GM12878 (cell line): Measurements from ENCODE around the gene SMAD9. TPM values are rescaled to one million over a fixed set of nuclear protein-coding genes. Genes with fewer than 3 reads are reported as not detected.

Experiments
- ATAC-seq: fragments of 200-7000 bp; cut with Tn5 transposase; 3 replicates; pipeline ENCODE4 v1.9.1; 2020; ENCODE audit warnings: mild to moderate bottlenecking, moderate library complexity
- BruUV-seq: library from RNA; stranded (reverse); fragments of 400-500 nt; replicated peaks from 2 replicates; lab custom pipeline; 2021; lab: Mats Ljungman, UMichigan
- CTCF ChIA-PET: fragments of 300-600 bp; sonication (Branson Sonifier 250); formaldehyde crosslinking; extraction: SDS; loops from one replicate; lab custom pipeline; 2021; ENCODE audit warnings: inconsistent platforms; lab: Yijun Ruan, JAX
- POLR2A ChIA-PET: fragments of 350-600 bp; formaldehyde crosslinking; extraction: SDS; loops from one replicate; lab custom pipeline; 2021; ENCODE audit warnings: inconsistent platforms; lab: Charles Lee
- RAD21 ChIA-PET: fragments of 300-600 bp; sonication (Branson Sonifier 250); formaldehyde crosslinking; loops from one replicate; lab custom pipeline; 2023; ENCODE audit warnings: antibody characterized with exemption; ENCODE audit not compliant: unreplicated experiment; lab: Charles Lee
- SMC1A ChIA-PET: fragments of 300-600 bp; sonication (Branson Sonifier 250); formaldehyde crosslinking; loops from one replicate; lab custom pipeline; 2023; ENCODE audit not compliant: unreplicated experiment, uncharacterized antibody; lab: Charles Lee
- DNase-seq: peaks from one replicate; pipeline ENCODE4 v3.0.0-alpha.2; 2011; ENCODE audit warnings: low read depth, low spot score
- FAIRE-seq: peaks from 3 replicates; lab custom pipeline; 2011; peaks lifted over from hg19 to GRCh38; lab: Jason Lieb, UNC
- H2AFZ ChIP-seq: 2 replicates; pipeline ENCODE4 v1.6.0; 2011; ENCODE audit warnings: low read depth, low read length, control low read depth; ENCODE audit not compliant: control insufficient read depth
- H3K27ac ChIP-seq: 2 replicates; pipeline ENCODE4 v1.5.1; 2011; ENCODE audit warnings: control low read depth; ENCODE audit not compliant: control insufficient read depth, insufficient read depth
- H3K27me3 ChIP-seq, 2 experiments: replicated peaks in 1 of 2; 2 replicates each; pipeline versions ENCODE4 v1.6.0 to v1.6.1; 2011; ENCODE audit warnings: low read length in 1 of 2; ENCODE audit not compliant: control insufficient read depth in 2 of 2, insufficient read depth in 2 of 2
- H3K36me3 ChIP-seq, 2 experiments: 2 replicates each; pipeline ENCODE4 v1.5.1; 2011; ENCODE audit warnings: low read length in 1 of 2; ENCODE audit not compliant: control insufficient read depth in 2 of 2, insufficient read depth in 2 of 2
- H3K4me1 ChIP-seq: 2 replicates; pipeline ENCODE4 v1.6.1; 2011; ENCODE audit warnings: mild to moderate bottlenecking, low read length, moderate library complexity, mixed read lengths; ENCODE audit not compliant: control insufficient read depth, insufficient read depth
- H3K4me2 ChIP-seq: 2 replicates; pipeline ENCODE4 v1.6.0; 2011; ENCODE audit warnings: control low read depth; ENCODE audit not compliant: control insufficient read depth, insufficient read depth
- H3K4me3 ChIP-seq: fragments of 200-600 bp; sonication (generic); 2 replicates; pipeline ENCODE4 v1.5.1; 2016
- H3K79me2 ChIP-seq: 2 replicates; pipeline ENCODE4 v1.6.0; 2011; ENCODE audit warnings: low read length; ENCODE audit not compliant: control insufficient read depth, insufficient read depth
- H3K9ac ChIP-seq: 2 replicates; pipeline ENCODE4 v1.8.0; 2011; ENCODE audit warnings: low read length, control low read depth, mixed read lengths; ENCODE audit not compliant: control insufficient read depth, insufficient read depth
- H3K9me3 ChIP-seq: replicated peaks from 3 replicates; pipeline ENCODE4 v1.5.1; 2011; ENCODE audit warnings: mild to moderate bottlenecking, low read length; ENCODE audit not compliant: control insufficient read depth, insufficient read depth
- H4K20me1 ChIP-seq: 2 replicates; pipeline ENCODE4 v1.6.0; 2011; ENCODE audit not compliant: control insufficient read depth, insufficient read depth
- BCLAF1 ChIP-seq: fragments of 450-650 bp; IDR thresholded peaks from 2 replicates; pipeline ENCODE4 v1.6.1; 2017; ENCODE audit warnings: antibody characterized with exemption, mild to moderate bottlenecking, moderate library complexity
- CREM ChIP-seq: IDR thresholded peaks from 2 replicates; pipeline ENCODE4 v1.6.1; 2014; ENCODE audit warnings: antibody characterized with exemption, low read depth
- EGR1 ChIP-seq, 2 experiments: IDR thresholded peaks; 1 replicate in 1 of 2; 2 replicates in 1 of 2; pipeline ENCODE4 v1.6.1; 2011 to 2012; ENCODE audit warnings: low read depth in 2 of 2, low read length in 2 of 2, borderline replicate concordance in 1 of 2, mild to moderate bottlenecking in 1 of 2, moderate library complexity in 1 of 2
- ELK1 ChIP-seq: IDR thresholded peaks from 2 replicates; pipeline ENCODE4 v1.6.1; 2012; ENCODE audit warnings: low read depth, low read length, improper control_type of control experiment
- IKZF1 ChIP-seq: fragments of 450-650 bp; conservative IDR thresholded peaks from 2 replicates; pipeline ENCODE4 v1.6.1; 2017; ENCODE audit warnings: antibody characterized with exemption, mild to moderate bottlenecking
- NBN ChIP-seq: fragments of 450-650 bp; IDR thresholded peaks from 2 replicates; pipeline ENCODE4 v1.6.1; 2016
- NFYA ChIP-seq: IDR thresholded peaks from 2 replicates; pipeline ENCODE4 v1.6.1; 2011; ENCODE audit warnings: low read depth, mild to moderate bottlenecking, low read length, improper control_type of control experiment, borderline replicate concordance
- RB1 ChIP-seq: fragments of 450-650 bp; formaldehyde crosslinking; IDR thresholded peaks from 2 replicates; pipeline ENCODE4 v1.6.1; 2017; ENCODE audit warnings: mild to moderate bottlenecking, borderline replicate concordance
- RFX5 ChIP-seq: IDR thresholded peaks from 2 replicates; pipeline ENCODE4 v1.6.1; 2011; ENCODE audit warnings: low read depth, low read length, improper control_type of control experiment
- SIX5 ChIP-seq: IDR thresholded peaks from 2 replicates; pipeline ENCODE4 v1.6.1; 2011; ENCODE audit warnings: mild to moderate bottlenecking, low read depth, low read length, moderate library complexity; ENCODE audit not compliant: severe bottlenecking
- SREBF2 ChIP-seq: IDR thresholded peaks from 2 replicates; pipeline ENCODE4 v1.6.1; 2012; ENCODE audit warnings: mild to moderate bottlenecking, low read length
- SUZ12 ChIP-seq: fragments of 200-600 bp; sonication (generic); IDR thresholded peaks from one replicate; pipeline ENCODE4 v1.6.1; 2018; ENCODE audit warnings: antibody characterized with exemption, mild to moderate bottlenecking; ENCODE audit not compliant: unreplicated experiment
- TCF3 ChIP-seq: IDR thresholded peaks from 2 replicates; pipeline ENCODE4 v1.6.1; 2012; ENCODE audit warnings: low read depth, mild to moderate bottlenecking, low read length, borderline replicate concordance; ENCODE audit not compliant: insufficient read depth
- USF1 ChIP-seq: IDR thresholded peaks from 2 replicates; pipeline ENCODE4 v1.6.1; 2011; ENCODE audit warnings: borderline replicate concordance, low read depth, mild to moderate bottlenecking, moderate library complexity, mixed read lengths, low read length; ENCODE audit not compliant: insufficient read depth; ENCODE audit errors: extremely low read length
- WRNIP1 ChIP-seq: IDR thresholded peaks from 2 replicates; pipeline ENCODE4 v1.6.1; 2011; ENCODE audit warnings: low read depth, low read length, improper control_type of control experiment, borderline replicate concordance
- WGBS: methylation state at CpG from one replicate; pipeline ENCODE4 v1.1.6; 2016; ENCODE audit warnings: low lambda C conversion rate; ENCODE audit not compliant: insufficient replicate concordance, insufficient coverage; ENCODE audit errors: missing lambda C conversion rate; 5-methylcytosine and 5-hydroxymethylcytosine counted together
- in situ Hi-C: fragments of 300-500 bp; cut with MboI; formaldehyde crosslinking; loops from 9 replicates; pipeline ENCODE4 v1.14.3; 2018; ENCODE audit warnings: mixed read lengths
- intact Hi-C: fragments of 100-400 bp; cut with micrococcal nuclease; formaldehyde crosslinking; loops from one replicate; pipeline ENCODE4 v1.14.2; 2022; ENCODE audit not compliant: unreplicated experiment
- polyA plus RNA-seq, 11 experiments: library from polyadenylated mRNA; depleted of rRNA in 4 of 11; unstranded in 6 of 11; stranded (reverse) in 5 of 11; fragments of >200 nt; fragmentation: Nextera tagmentation in 4 of 11; fragmentation: Illumina TruSeq in 1 of 11; extraction: Ambion mirVana in 4 of 11; extraction: Trizol in 1 of 11; gene quantifications; 1 replicate in 1 of 11; 2 replicates in 10 of 11; pipeline versions ENCODE4 v1.2.1 to v1.2.3, GENCODE V29; 2011 to 2016; ENCODE audit warnings: inconsistent platforms in 2 of 11, missing spikeins in 2 of 11, low read depth in 1 of 11
- total RNA-seq, 4 experiments: library from RNA; depleted of rRNA in 3 of 4; stranded (reverse); fragments of >200 nt in 3 of 4; fragmentation: Illumina TruSeq in 1 of 4; extraction: Trizol in 1 of 4; gene quantifications; 2 replicates each; pipeline versions ENCODE4 v1.2.1 to v1.2.3, GENCODE V29; 2013 to 2021

Gene SMAD9
- total and polyA plus RNA-seq, 10 of the 15 experiments (the other 5 are each of a cell fraction or from before 2014, with no cell fraction given) = 0.22 to 0.69 (median 0.42) TPM; not detected in 6

DNA sequence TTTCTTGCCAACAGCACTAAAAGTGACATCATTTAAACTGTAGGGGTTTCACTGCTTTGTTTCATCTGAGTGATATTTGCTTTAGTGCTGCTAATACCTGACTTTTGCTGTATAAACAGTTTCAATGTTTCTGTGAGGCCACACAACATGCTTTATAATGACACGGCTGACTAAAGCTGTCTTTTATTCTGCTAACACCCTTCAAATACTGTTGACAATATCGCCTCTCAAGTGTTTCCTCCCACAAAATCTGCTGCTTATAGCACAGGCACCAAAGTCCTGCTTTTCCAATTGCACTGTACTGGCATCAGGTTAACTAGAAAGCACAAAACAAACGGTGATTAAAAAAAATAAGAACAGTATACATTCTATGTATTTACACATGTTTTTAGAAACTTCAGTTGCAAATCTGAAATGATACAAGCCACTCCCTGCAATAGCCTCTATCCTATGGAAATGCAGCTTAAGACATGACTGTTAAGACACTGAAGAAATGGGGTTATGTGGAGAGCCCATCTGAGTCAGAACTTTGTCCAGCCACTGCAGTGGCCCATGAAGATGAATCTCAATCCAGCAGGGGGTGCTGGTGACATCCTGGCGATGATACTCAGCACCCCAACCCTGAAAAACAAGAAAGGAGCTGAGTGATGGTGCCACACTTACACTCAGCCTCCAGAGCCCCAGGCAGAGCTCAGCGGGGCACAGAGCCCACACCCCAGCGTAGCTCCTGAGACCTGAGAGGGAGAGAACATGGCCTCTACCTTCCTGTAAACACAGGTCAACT, 71.6 kb downstream of the SMAD9 start (continued):
- TF ChIP-seq USF1 (no peak), BCLAF1 (no peak)
- TF ChIP-seq, all 136 proteins: peak for 2

GRCh38 chr13:36847606-36848005, 72.4 kb downstream of the SMAD9 start:
- Histone ChIP-seq H3K4me1 (no peaks in the 10 kb centered on the region), H3K9ac (no peak overlapping the region), H2AFZ (no peak overlapping the region), H3K27ac (no peak overlapping the region), H3K36me3 (no peaks in the 10 kb centered on the region), H3K4me2 (no peak overlapping the region), H4K20me1 (no peaks in the 10 kb centered on the region), H3K4me3 (no peak overlapping the region), H3K27me3 (no peaks in the 10 kb centered on the region), H3K9me3 (no peaks in the 10 kb centered on the region), H3K79me2 (no peaks in the 10 kb centered on the region)
- SMC1A ChIA-PET = no interaction called here
- DNase-seq (no peak), ATAC-seq (no peak), FAIRE-seq (no peak)
- intact Hi-C loops (loop anchor here (10.0 kb wide), 1 partner anchor 423 kb away; no protein-coding TSS in a partner anchor), in situ Hi-C loops (no loop called here)
- WGBS = 88% methylated on average over 9 of the region's 9 CpGs
- CTCF ChIA-PET = interaction anchor here (0.6 to 2.0 kb wide), 4 partner anchors 11 to 135 kb away, joined by 3 to 8 read pairs (median 4); no protein-coding TSS in a partner anchor
- RAD21 ChIA-PET = no interaction called here
- BruUV-seq = no TSS peak
- POLR2A ChIA-PET = no interaction called here
- no peak for TF ChIP-seq RB1
- no peak for TF ChIP-seq NFYA
- no peak for TF ChIP-seq SIX5
- TF ChIP-seq TCF3 = no peak
- TF ChIP-seq EGR1 (IDR thresholded peaks at IDR 0.05; ENCODE audit: borderline replicate concordance in 1 of 2, low read depth in 2 of 2, low read length in 2 of 2) = no peak
- no peak for TF ChIP-seq SREBF2
- no peak for TF ChIP-seq SUZ12
- no peak for TF ChIP-seq IKZF1
- no peak for TF ChIP-seq NBN
- no peak for TF ChIP-seq WRNIP1
- TF ChIP-seq ELK1 = no peak
- TF ChIP-seq RFX5 = no peak
- TF ChIP-seq CREM = no peak
